HG03558 (cell line): ENCODE data around the gene KRT17.
"Not testable (repeated sequence)": the region's sequence is repeated elsewhere in the genome, so short reads cannot be mapped to it uniquely, and the experiment has no call there.

Experiments used
- ATAC-seq: cut with Tn5 transposase; IDR thresholded peaks from one replicate; pipeline ENCODE4 v1.9.1; 2021; ENCODE audit warnings: moderate number of reproducible peaks; ENCODE audit not compliant: unreplicated experiment; ENCODE audit errors: extremely low read depth

KRT17 gene

GRCh38 chr17:41654678-41655607 lies 30.6 kb upstream of the KRT17 start:
- no peak for ATAC-seq

- ATAC-seq, result no peak
Measured at GRCh38 chr17:41653892-41654677, 29.7 kb upstream of the KRT17 start.

- ATAC-seq, result no peak
Measured at GRCh38 chr17:41653421-41653820, 29.0 kb upstream of the KRT17 start.

- ATAC-seq, result no peak
Measured at GRCh38 chr17:41652461-41652970, 28.1 kb upstream of the KRT17 start.

GRCh38 chr17:41651625-41652460 lies 27.5 kb upstream of the KRT17 start:
- ATAC-seq, result no peak

- no peak for ATAC-seq
Measured at GRCh38 chr17:41650794-41651624, 26.6 kb upstream of the KRT17 start.

GRCh38 chr17:41649923-41650519 lies 25.6 kb upstream of the KRT17 start:
- ATAC-seq, result no peak

GRCh38 chr17:41648411-41649195 lies 24.2 kb upstream of the KRT17 start:
- ATAC-seq, result no peak

- no peak for ATAC-seq
Measured at GRCh38 chr17:41647940-41648410, 23.6 kb upstream of the KRT17 start.

- ATAC-seq, result no peak
Measured at GRCh38 chr17:41647038-41647813, 22.9 kb upstream of the KRT17 start.

- ATAC-seq, result no peak
Measured at GRCh38 chr17:41642252-41643156, 18.1 kb upstream of the KRT17 start.

GRCh38 chr17:41640596-41640995 lies 16.2 kb upstream of the KRT17 start:
- not testable (repeated sequence) for ATAC-seq

GRCh38 chr17:41639492-41640473 lies 15.4 kb upstream of the KRT17 start:
- no peak for ATAC-seq

GRCh38 chr17:41638941-41639340 lies 14.6 kb upstream of the KRT17 start:
- ATAC-seq, result no peak

- ATAC-seq, result no peak
Measured at GRCh38 chr17:41638194-41638593, 13.8 kb upstream of the KRT17 start.
